Neuron (in vitro differentiated cells): ENCODE measurements around the gene IFI44.

Experiments used
- H2AFZ ChIP-seq: one replicate; pipeline ENCODE4 v1.6.1; 2013; ENCODE audit warnings: low read depth, mild to moderate bottlenecking, inconsistent platforms, low read length, moderate library complexity
- H3K27me3 ChIP-seq: one replicate; pipeline ENCODE4 v1.6.1; 2013; ENCODE audit warnings: low read length; ENCODE audit not compliant: insufficient read depth
- H3K36me3 ChIP-seq: one replicate; pipeline ENCODE4 v1.6.1; 2013; ENCODE audit warnings: low read length; ENCODE audit not compliant: insufficient read depth
- H3K4me1 ChIP-seq: one replicate; pipeline ENCODE4 v1.6.1; 2013; ENCODE audit warnings: low read length; ENCODE audit not compliant: insufficient read depth
- H3K4me3 ChIP-seq: 2 replicates; pipeline ENCODE4 v1.5.1; 2013; ENCODE audit warnings: mild to moderate bottlenecking, low read length, moderate library complexity
- H3K9me3 ChIP-seq: one replicate; pipeline ENCODE4 v1.6.1; 2013; ENCODE audit warnings: low read length

IFI44 gene

DNA sequence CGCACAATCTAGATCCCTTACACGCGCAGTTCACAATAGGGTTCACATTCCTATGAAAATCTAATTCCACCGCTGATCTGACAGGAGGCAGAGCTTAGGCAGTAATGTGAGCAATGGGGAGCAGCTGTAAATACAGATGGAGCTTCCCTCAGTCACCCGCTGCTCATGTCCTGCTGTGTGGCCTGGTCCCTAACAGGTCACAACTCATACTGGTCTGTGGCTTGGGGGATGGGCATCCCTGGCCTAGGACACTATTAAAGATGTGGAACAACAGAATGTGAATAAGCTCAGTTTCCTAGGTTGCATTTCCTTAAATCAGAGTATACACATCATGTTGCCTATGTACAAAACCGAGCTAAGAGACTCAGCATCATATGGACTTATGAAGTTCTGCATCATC, 16.2 kb downstream of the IFI44 start:
- H3K9me3 ChIP-seq, result no peaks in the 10 kb centered on the region
- no peaks in the 10 kb centered on the region for H3K4me1 ChIP-seq
- H3K36me3 ChIP-seq, result no peaks in the 10 kb centered on the region
- no peaks in the 10 kb centered on the region for H3K27me3 ChIP-seq
- H3K4me3 ChIP-seq, result no peak overlapping the region
- H2AFZ ChIP-seq, result no peak overlapping the region

DNA sequence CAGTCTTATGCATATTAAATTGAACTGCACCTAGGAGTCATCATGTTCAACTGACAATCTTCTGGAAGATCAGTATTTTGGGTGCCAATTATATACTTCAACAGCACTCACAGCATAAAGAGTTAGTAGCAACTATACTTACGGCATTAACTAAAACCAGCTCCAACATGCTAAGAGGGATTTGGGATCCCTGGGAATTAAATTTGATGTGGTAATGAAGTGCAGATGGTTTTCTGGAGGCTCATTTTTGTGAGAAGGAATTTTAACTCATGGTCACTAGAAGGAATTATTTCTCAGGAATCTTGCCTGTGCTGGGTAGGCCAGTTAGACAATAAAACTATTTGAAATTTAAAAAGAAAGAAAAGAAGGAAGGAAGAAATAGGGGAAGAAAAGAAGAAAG, 18.3 kb downstream of the IFI44 start:
- Histone ChIP-seq H3K27me3 (no peaks in the 10 kb centered on the region), H2AFZ (no peak overlapping the region), H3K36me3 (no peaks in the 10 kb centered on the region), H3K9me3 (no peaks in the 10 kb centered on the region), H3K4me1 (no peaks in the 10 kb centered on the region), H3K4me3 (no peak overlapping the region)

DNA sequence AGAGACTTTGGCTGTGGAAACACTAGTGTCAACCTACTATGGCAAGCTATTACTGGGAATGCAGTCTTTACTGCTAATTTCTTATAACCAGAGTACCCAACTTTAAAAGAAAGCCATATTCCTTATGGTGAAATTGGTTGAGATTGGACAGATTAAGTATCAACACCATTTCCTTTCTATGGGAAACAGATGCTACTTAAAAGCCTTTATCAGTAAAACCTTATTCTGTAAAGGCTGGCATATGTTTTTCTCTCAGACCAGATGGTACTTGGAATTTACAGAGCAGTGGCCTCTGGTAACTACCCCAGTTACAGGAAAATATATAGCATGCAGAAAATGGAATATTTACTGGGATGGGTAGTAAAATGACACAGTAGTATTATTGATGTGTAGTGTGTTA, 18.8 kb downstream of the IFI44 start:
- H3K27me3 ChIP-seq, result no peaks in the 10 kb centered on the region
- H3K4me3 ChIP-seq, result no peak overlapping the region
- no peaks in the 10 kb centered on the region for H3K36me3 ChIP-seq
- H2AFZ ChIP-seq, result no peak overlapping the region
- no peaks in the 10 kb centered on the region for H3K4me1 ChIP-seq
- H3K9me3 ChIP-seq, result no peaks in the 10 kb centered on the region

DNA sequence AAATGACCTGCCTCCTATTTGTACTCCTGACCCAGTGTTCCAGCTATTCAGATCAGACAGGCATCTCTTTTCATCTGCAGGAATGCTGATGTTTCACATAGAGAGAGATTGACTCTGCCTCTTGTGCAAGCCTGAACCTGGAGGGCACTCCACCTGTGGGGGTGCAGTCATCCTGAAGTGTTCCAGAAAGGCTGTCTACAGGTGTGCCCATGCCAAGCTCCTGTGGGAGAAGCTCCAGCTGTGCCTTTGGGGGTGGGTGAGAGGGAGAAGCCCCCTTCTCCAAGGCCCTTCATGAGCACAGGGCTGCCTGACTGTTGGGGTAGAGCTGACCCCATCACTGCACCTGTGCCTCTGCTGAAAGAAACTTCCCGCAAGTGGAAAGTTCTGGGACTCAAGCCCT, 22.8 kb downstream of the IFI44 start:
- no peaks in the 10 kb centered on the region for H3K9me3 ChIP-seq
- H3K4me3 ChIP-seq, result no peak overlapping the region
- H3K4me1 ChIP-seq, result no peaks in the 10 kb centered on the region
- no peak overlapping the region for H2AFZ ChIP-seq
- H3K36me3 ChIP-seq, result no peaks in the 10 kb centered on the region
- H3K27me3 ChIP-seq, result no peaks in the 10 kb centered on the region

DNA sequence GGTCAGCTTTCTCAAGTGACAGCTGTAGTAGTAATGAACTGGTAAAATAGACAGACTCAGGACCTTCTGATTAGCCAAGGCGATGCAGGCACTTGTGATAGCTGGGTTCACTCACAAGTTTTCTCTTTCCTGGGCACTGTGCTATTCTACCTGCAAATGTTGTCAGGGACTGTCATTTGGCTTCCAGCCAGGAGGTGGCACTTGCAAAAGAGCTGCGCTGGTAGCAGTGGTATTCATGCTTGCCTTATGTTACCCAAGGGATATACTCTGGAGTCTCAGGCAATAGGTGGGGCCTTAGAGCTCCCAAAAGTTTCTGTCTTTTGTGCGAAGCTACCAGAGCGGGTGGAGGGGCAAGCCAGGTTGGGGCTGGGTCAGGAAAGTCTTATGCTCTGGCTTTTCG, 23.5 kb downstream of the IFI44 start:
- H3K9me3 ChIP-seq, result no peaks in the 10 kb centered on the region
- H3K36me3 ChIP-seq, result no peaks in the 10 kb centered on the region
- H3K27me3 ChIP-seq, result no peaks in the 10 kb centered on the region
- H2AFZ ChIP-seq, result no peak overlapping the region
- no peaks in the 10 kb centered on the region for H3K4me1 ChIP-seq
- H3K4me3 ChIP-seq, result no peak overlapping the region

DNA sequence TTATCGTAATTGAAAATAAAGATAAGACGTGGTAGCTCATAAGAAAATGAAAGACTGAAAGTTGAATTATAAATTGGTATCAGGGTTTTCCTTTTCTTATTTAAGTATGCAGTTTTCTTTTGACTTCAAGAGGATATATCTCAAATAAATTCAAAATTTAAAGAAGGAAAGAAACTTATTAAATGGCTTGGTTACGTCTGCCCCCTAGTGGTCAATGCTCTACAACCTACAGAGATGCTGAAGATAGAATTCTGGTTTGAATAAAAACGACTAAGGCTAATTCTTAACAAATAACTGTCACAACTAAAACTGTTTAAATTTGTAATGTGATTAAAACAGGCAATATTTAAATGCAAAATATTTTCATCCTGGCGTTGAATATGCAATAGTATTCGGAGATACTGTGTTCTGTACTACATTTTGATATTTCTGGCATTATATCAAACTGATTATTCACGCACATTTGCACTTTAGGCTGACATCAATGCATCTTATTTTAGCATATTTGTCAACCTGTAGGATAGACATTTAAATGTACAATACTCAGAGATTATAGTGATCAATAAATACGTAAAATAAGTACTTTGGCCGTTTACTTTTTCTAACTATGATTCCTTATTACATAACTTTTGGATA, 26.8 kb downstream of the IFI44 start:
- no peaks in the 10 kb centered on the region for H3K9me3 ChIP-seq
- H3K4me1 ChIP-seq, result no peaks in the 10 kb centered on the region
- no peak overlapping the region for H3K4me3 ChIP-seq
- no peaks in the 10 kb centered on the region for H3K27me3 ChIP-seq
- H2AFZ ChIP-seq, result no peak overlapping the region
- H3K36me3 ChIP-seq, result no peaks in the 10 kb centered on the region

DNA sequence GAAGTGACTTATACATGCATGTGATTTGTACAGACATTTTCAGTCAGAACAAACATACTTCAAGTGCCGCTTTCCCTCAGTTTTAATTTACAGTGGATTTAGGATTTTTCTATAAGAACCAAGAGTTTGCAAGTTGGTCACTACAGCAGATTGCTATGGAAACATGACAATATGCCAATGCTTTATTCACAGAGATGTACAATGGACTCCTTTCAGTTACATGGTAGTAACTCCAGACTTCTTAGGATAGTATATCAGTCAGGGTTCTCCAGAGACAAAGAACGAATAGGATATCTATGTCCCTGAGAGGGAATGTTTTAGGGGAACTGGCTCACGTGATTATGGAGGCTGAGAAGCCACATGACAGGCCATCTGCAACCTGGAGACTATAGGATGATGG, 27.4 kb downstream of the IFI44 start:
- no peak overlapping the region for H3K4me3 ChIP-seq
- no peaks in the 10 kb centered on the region for H3K9me3 ChIP-seq
- no peak overlapping the region for H2AFZ ChIP-seq
- H3K36me3 ChIP-seq, result no peaks in the 10 kb centered on the region
- H3K27me3 ChIP-seq, result no peaks in the 10 kb centered on the region
- H3K4me1 ChIP-seq, result no peaks in the 10 kb centered on the region

DNA sequence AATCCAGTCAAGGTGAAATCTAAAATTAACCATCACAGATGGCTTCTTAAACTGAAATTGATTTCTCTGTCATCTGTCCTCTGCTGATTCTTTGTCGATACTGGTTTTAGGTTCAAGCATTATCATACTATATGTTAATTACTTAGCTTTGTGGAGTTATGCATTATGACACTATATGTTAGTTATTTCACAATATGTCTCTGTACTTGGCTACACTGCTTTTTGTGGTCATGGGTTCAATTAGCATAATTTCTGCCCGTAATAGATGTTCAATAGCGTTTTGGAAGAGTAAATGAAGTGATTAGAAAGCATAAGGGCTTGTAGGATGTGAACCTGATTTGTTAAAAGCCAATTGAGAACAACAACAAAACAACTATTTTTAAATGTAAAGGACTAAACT, 28.2 kb downstream of the IFI44 start:
- H3K9me3 ChIP-seq, result no peaks in the 10 kb centered on the region
- no peak overlapping the region for H3K4me3 ChIP-seq
- no peaks in the 10 kb centered on the region for H3K36me3 ChIP-seq
- no peaks in the 10 kb centered on the region for H3K27me3 ChIP-seq
- H3K4me1 ChIP-seq, result no peaks in the 10 kb centered on the region
- no peak overlapping the region for H2AFZ ChIP-seq

DNA sequence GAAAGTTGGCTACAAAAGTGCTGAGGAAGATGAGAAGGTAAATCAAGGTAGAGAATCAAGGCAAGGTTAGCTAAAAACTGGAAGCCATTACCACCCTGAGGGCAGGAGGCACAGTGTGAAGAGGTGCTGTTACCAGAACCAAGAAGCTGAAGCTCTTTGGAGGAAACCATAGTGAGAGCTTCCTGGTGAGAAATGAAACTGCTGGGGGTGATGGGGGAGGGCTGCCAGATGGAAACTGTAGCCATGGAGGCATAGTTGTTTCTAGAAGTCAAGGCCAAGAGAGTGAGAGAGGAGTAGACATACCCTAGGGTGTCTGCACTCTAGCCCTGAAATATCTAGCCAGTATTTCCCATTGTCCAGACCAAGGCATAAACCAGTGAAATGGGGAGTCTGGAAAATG, 28.7 kb downstream of the IFI44 start:
- Histone ChIP-seq H3K9me3 (no peaks in the 10 kb centered on the region), H2AFZ (no peak overlapping the region), H3K4me1 (no peaks in the 10 kb centered on the region), H3K36me3 (no peaks in the 10 kb centered on the region), H3K27me3 (no peaks in the 10 kb centered on the region), H3K4me3 (no peak overlapping the region)

DNA sequence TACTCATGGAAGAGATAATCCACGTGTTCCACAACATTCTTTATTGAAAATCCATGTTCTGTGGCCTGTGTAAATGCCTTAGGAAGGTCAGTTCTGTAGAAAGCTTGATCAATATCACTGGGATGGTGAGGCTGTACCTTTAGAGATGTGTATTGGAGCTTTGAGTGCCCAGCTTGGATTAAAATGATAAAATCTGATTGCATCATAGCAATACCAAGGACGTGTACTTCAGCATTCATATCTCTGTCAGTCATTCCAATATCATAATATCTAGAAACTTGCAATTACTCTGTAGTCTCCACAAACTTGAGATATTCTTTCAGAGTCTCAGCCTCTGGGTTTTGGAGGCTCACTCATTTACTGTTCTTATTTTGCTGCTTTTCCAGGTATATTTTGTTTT, 31.6 kb downstream of the IFI44 start:
- no peak overlapping the region for H3K4me3 ChIP-seq

DNA sequence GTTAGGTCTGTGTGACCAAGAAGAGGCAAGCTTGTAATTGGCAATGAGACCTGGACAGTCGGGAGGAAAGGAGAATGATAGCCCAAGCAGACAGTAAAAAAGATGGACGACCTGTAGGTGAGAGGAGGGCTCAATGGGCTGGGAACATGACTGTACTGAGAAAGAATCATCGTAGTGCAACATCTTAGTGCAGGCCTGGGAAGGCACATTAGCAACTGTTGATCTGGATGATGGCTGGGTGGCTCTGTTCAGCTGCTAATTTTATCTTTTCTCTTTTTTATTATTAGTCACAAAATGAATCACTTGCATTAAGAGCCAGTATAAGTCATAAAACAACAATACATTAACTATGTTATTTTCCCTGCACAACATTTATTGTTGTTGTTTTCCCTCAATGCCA, 32.9 kb downstream of the IFI44 start:
- H2AFZ ChIP-seq, result no peak overlapping the region
- H3K4me3 ChIP-seq, result no peak overlapping the region
- H3K9me3 ChIP-seq, result no peaks in the 10 kb centered on the region
- H3K27me3 ChIP-seq, result no peaks in the 10 kb centered on the region
- no peaks in the 10 kb centered on the region for H3K4me1 ChIP-seq
- H3K36me3 ChIP-seq, result no peaks in the 10 kb centered on the region

More for the DNA sequence above, 31.6 kb downstream of the IFI44 start:
- no peaks in the 10 kb centered on the region for H3K4me1 ChIP-seq
- H3K36me3 ChIP-seq, result no peaks in the 10 kb centered on the region
- no peak overlapping the region for H2AFZ ChIP-seq
- H3K9me3 ChIP-seq, result no peaks in the 10 kb centered on the region
- no peaks in the 10 kb centered on the region for H3K27me3 ChIP-seq

DNA sequence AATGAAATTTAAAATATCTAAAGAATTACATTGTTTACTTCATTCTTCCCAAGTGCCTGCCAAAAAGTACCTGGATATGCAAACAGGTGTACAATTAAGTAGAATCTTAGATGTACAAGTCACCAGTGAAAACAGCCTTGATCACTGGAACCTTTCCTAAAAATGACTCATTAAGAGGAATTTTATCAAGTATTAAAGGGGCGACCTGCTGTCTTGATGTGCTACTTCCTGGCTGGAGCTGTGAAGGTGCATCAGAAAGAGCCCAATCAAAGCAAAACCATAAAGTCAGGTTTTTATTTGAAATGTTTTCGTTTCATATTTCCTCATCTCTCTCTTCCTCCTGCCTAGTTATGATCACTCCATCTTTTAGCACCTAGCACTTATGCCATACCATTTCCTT, 33.4 kb downstream of the IFI44 start:
- no peak overlapping the region for H2AFZ ChIP-seq
- no peaks in the 10 kb centered on the region for H3K9me3 ChIP-seq
- no peaks in the 10 kb centered on the region for H3K36me3 ChIP-seq
- H3K27me3 ChIP-seq, result no peaks in the 10 kb centered on the region
- H3K4me3 ChIP-seq, result no peak overlapping the region
- H3K4me1 ChIP-seq, result peaks cover 2% of the 10 kb centered on the region

DNA sequence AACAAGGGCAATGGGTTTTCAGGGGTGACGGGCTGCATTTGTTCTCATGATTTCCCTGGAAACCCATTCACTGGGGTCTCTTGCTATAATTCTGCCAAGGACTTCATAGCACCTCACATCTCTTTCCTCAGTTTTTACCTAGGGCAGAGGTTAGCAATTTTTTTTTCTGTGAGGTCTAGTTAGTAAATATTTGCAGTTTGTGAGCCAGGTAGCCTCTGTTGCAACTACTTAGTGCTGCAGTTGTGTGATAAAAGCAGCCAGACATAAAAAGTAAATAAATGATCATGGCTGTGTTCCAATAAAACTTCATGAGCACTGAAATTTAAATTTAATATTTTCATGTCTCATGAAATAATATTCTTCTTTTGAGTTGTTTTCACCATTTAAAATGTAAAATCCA, 37.7 kb downstream of the IFI44 start:
- Histone ChIP-seq H3K4me3 (no peak overlapping the region), H3K36me3 (no peaks in the 10 kb centered on the region), H3K4me1 (peaks cover 2% of the 10 kb centered on the region), H3K27me3 (no peaks in the 10 kb centered on the region), H2AFZ (no peak overlapping the region), H3K9me3 (no peaks in the 10 kb centered on the region)

DNA sequence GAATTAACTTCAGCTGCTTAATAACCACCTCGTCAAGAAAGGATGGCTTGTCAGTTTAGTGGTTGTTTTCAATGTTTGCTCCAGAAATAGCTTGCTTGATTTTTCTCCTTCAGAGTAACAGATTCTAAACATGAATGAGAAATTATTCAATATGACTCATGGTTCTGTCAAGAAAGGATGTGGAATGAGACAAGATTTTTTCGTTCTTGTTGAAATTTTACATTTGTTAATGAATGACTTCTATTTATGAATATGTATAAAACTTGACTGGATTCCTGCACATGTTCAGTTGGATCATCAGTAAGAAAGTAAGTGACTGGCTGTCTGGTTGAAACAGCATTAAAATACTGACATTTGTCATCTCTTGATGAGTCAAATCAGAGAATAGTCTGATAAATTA, 38.3 kb downstream of the IFI44 start:
- peaks cover 2% of the 10 kb centered on the region for H3K4me1 ChIP-seq
- no peaks in the 10 kb centered on the region for H3K9me3 ChIP-seq
- H2AFZ ChIP-seq, result no peak overlapping the region
- H3K27me3 ChIP-seq, result no peaks in the 10 kb centered on the region
- H3K36me3 ChIP-seq, result no peaks in the 10 kb centered on the region
- no peak overlapping the region for H3K4me3 ChIP-seq
